K562 (cell line): ENCODE results near the gene POLR2M. TPM values are rescaled to one million over a fixed set of nuclear protein-coding genes. Genes with fewer than 3 reads are reported as not detected.

Source experiments
- BCL6 ChIP-seq: fragments of 250-450 bp; sonication (Bioruptor Pico); IDR thresholded peaks from 2 replicates; pipeline ENCODE4 v1.4.0; 2020
- CBX2 ChIP-seq: fragments of 200-600 bp; sonication (generic); IDR thresholded peaks from one replicate; pipeline ENCODE4 v1.6.1; 2012; ENCODE audit warnings: mild to moderate bottlenecking, low read length, inconsistent platforms; ENCODE audit not compliant: insufficient read depth, poor library complexity, severe bottlenecking
- CBX8 ChIP-seq: fragments of 200-600 bp; sonication (generic); IDR thresholded peaks from 2 replicates; pipeline ENCODE4 v1.6.1; 2012; ENCODE audit warnings: borderline replicate concordance, mixed run types, low read depth, mild to moderate bottlenecking, moderate library complexity, mixed read lengths, low read length, control low read depth, inconsistent platforms; ENCODE audit not compliant: poor library complexity, severe bottlenecking; ENCODE audit errors: extremely low read depth
- ETV1 ChIP-seq: fragments of 450-650 bp; conservative IDR thresholded peaks from 2 replicates; pipeline ENCODE4 v1.6.1; 2016; ENCODE audit warnings: missing genetic modification characterization, control low read depth, low read depth, missing compliant biosample characterization
- GABPA ChIP-seq: fragments of 200-800 bp; sonication (Bioruptor generic); conservative IDR thresholded peaks from 2 replicates; pipeline ENCODE4 v1.6.1; 2016; ENCODE audit warnings: low read depth, missing genetic modification characterization, missing compliant biosample characterization
- MTA3 ChIP-seq: fragments of 450-650 bp; formaldehyde crosslinking; IDR thresholded peaks from 2 replicates; pipeline ENCODE4 v1.6.1; 2017; ENCODE audit warnings: mild to moderate bottlenecking, borderline replicate concordance
- NCOR1 ChIP-seq: fragments of 450-650 bp; IDR thresholded peaks from 2 replicates; pipeline ENCODE4 v1.6.1; 2016; ENCODE audit warnings: mild to moderate bottlenecking, moderate library complexity
- RBM14 ChIP-seq: fragments of 200-400 bp; formaldehyde crosslinking; IDR thresholded peaks from 2 replicates; pipeline ENCODE4 v1.6.1; 2018; ENCODE audit warnings: low read depth, mild to moderate bottlenecking, low read length, moderate library complexity, borderline replicate concordance; ENCODE audit not compliant: insufficient read depth
- SMAD3 ChIP-seq: fragments of 450-650 bp; formaldehyde crosslinking; conservative IDR thresholded peaks from 2 replicates; pipeline ENCODE4 v1.4.0; 2020; ENCODE audit warnings: mild to moderate bottlenecking
- SMARCB1 ChIP-seq: IDR thresholded peaks from 2 replicates; pipeline ENCODE4 v1.6.1; 2011; ENCODE audit warnings: improper control_type of control experiment, low read depth; ENCODE audit not compliant: insufficient read length
- TGIF2 ChIP-seq: sonication (generic); formaldehyde crosslinking; IDR thresholded peaks from 2 replicates; pipeline ENCODE4 v1.8.1; 2022; ENCODE audit warnings: mild to moderate bottlenecking, missing genetic modification reagents, moderate library complexity
- ZNF354B ChIP-seq: fragments of 250-450 bp; sonication (Bioruptor Pico); IDR thresholded peaks from 2 replicates; pipeline ENCODE4 v1.4.0; 2020
- polyA plus RNA-seq, 8 experiments: library from polyadenylated mRNA; depleted of rRNA in 4 of 8; stranded (reverse) in 5 of 8; unstranded in 3 of 8; fragments of >200 nt; fragmentation: Nextera tagmentation in 2 of 8; fragmentation: Illumina TruSeq in 1 of 8; extraction: Ambion mirVana in 2 of 8; extraction: Trizol in 1 of 8; gene quantifications; 2 replicates each; pipeline versions ENCODE4 v1.2.1 to v1.2.3, GENCODE V29; 2011 to 2014; ENCODE audit warnings: inconsistent platforms in 1 of 8, missing spikeins in 1 of 8
- total RNA-seq, 7 experiments: library from RNA; depleted of rRNA in 6 of 7; stranded (reverse); fragments of >200 nt in 6 of 7; fragmentation: Illumina TruSeq in 2 of 7; extraction: Trizol in 2 of 7; gene quantifications; 2 replicates each; pipeline versions ENCODE4 v1.2.1 to v1.2.3, GENCODE V29; 2011 to 2021; ENCODE audit warnings: low replicate concordance in 1 of 7
- TF ChIP-seq, protein P1 (sequence below): fragments of 450-650 bp; formaldehyde crosslinking; IDR thresholded peaks from 2 replicates; pipeline ENCODE4 v1.4.0; 2020; ENCODE audit warnings: mild to moderate bottlenecking, mixed read lengths
- TF ChIP-seq, protein P2 (sequence below): fragments of 450-650 bp; formaldehyde crosslinking; IDR thresholded peaks from 2 replicates; pipeline ENCODE4 v1.4.0; 2022; ENCODE audit warnings: missing genetic modification characterization
- TF ChIP-seq, protein P3 (sequence below): fragments of 250-450 bp; sonication (Bioruptor Pico); IDR thresholded peaks from 2 replicates; pipeline ENCODE4 v1.9.0; 2021; ENCODE audit warnings: mild to moderate bottlenecking
- TF ChIP-seq, protein P4 (sequence below): sonication (generic); formaldehyde crosslinking; IDR thresholded peaks from 2 replicates; pipeline ENCODE4 v1.8.1; 2023; ENCODE audit warnings: mild to moderate bottlenecking, missing genetic modification reagents
- TF ChIP-seq, protein P5 (sequence below): fragments of 250-450 bp; sonication (Bioruptor Pico); IDR thresholded peaks from 2 replicates; pipeline ENCODE4 v1.8.0; 2022; ENCODE audit warnings: inconsistent platforms

The POLR2M gene
- total and polyA plus RNA-seq, 9 of the 15 experiments (the other 6 are each of a cell fraction or from before 2014, with no cell fraction given), result 9.2 to 1,050 (median 43.0) TPM

DNA sequence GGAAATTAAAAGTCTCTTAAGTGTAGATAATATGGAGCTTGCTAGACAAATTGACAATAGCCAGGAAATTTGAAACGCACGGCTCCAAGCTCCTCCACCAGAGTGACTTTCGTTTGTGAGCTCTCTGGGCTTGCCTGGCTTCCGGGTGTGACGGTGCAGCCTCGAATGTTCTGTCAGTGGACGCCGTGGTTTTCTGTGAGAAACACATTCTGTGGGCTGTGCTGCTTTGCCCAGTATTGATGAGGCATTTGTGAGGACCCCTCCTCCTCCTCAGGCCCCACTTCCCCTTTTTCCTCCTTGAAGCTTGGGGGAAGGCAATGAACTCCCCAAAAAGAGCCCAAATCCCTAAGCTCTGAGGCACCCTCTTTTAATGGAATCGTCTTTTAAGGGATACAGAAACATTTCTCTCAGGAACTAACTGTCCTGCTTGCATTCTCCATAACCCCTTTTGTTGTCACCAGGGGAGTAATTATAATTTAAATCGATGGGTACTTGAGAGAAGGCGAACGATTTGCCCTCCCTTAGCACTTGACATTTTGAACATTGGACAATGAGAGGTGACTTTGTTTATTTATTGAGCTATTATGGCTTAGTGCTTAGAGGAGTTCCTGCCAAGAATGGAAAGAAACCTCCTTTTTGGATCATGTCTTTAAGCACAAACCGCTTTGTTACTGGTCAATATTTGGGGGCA, 40.8 kb downstream of the POLR2M start (continued):
- TF ChIP-seq, protein P1, sequence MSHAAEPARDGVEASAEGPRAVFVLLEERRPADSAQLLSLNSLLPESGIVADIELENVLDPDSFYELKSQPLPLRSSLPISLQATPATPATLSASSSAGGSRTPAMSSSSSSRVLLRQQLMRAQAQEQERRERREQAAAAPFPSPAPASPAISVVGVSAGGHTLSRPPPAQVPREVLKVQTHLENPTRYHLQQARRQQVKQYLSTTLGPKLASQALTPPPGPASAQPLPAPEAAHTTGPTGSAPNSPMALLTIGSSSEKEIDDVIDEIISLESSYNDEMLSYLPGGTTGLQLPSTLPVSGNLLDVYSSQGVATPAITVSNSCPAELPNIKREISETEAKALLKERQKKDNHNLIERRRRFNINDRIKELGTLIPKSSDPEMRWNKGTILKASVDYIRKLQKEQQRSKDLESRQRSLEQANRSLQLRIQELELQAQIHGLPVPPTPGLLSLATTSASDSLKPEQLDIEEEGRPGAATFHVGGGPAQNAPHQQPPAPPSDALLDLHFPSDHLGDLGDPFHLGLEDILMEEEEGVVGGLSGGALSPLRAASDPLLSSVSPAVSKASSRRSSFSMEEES (CRISPR knock-in tag), result no peak
- TF ChIP-seq, protein P2, sequence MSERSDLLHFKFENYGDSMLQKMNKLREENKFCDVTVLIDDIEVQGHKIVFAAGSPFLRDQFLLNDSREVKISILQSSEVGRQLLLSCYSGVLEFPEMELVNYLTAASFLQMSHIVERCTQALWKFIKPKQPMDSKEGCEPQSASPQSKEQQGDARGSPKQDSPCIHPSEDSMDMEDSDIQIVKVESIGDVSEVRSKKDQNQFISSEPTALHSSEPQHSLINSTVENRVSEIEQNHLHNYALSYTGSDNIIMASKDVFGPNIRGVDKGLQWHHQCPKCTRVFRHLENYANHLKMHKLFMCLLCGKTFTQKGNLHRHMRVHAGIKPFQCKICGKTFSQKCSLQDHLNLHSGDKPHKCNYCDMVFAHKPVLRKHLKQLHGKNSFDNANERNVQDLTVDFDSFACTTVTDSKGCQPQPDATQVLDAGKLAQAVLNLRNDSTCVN (CRISPR knock-in tag), result no peak
- TF ChIP-seq TGIF2 (CRISPR knock-in tag) (no peak), ETV1 (tag) (peak; percentile 17; the same call in 1 of the 2 replicates), GABPA (peak; percentile 19; the same call in 1 of the 2 replicates), NCOR1 (no peak), CBX8 (no peak), CBX2 (no peak), ZNF354B (no peak), BCL6 (CRISPR knock-in tag) (no peak), SMAD3 (no peak), MTA3 (no peak), RBM14 (no peak), SMARCB1 (no peak)
- TF ChIP-seq, protein P3, sequence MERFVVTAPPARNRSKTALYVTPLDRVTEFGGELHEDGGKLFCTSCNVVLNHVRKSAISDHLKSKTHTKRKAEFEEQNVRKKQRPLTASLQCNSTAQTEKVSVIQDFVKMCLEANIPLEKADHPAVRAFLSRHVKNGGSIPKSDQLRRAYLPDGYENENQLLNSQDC (CRISPR knock-in tag), result no peak
- TF ChIP-seq, protein P4, sequence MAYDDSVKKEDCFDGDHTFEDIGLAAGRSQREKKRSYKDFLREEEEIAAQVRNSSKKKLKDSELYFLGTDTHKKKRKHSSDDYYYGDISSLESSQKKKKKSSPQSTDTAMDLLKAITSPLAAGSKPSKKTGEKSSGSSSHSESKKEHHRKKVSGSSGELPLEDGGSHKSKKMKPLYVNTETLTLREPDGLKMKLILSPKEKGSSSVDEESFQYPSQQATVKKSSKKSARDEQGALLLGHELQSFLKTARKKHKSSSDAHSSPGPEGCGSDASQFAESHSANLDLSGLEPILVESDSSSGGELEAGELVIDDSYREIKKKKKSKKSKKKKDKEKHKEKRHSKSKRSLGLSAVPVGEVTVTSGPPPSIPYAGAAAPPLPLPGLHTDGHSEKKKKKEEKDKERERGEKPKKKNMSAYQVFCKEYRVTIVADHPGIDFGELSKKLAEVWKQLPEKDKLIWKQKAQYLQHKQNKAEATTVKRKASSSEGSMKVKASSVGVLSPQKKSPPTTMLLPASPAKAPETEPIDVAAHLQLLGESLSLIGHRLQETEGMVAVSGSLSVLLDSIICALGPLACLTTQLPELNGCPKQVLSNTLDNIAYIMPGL, result no peak
- TF ChIP-seq, protein P5, sequence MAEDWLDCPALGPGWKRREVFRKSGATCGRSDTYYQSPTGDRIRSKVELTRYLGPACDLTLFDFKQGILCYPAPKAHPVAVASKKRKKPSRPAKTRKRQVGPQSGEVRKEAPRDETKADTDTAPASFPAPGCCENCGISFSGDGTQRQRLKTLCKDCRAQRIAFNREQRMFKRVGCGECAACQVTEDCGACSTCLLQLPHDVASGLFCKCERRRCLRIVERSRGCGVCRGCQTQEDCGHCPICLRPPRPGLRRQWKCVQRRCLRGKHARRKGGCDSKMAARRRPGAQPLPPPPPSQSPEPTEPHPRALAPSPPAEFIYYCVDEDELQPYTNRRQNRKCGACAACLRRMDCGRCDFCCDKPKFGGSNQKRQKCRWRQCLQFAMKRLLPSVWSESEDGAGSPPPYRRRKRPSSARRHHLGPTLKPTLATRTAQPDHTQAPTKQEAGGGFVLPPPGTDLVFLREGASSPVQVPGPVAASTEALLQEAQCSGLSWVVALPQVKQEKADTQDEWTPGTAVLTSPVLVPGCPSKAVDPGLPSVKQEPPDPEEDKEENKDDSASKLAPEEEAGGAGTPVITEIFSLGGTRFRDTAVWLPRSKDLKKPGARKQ (CRISPR knock-in tag), result no peak
